ENCODE measurements around the gene KPNA6. TPM values are rescaled to one million over a fixed set of nuclear protein-coding genes. Genes with fewer than 3 reads are reported as not detected.
A peak's percentile ranks its signal among the peaks of the same experiment; 100 is the strongest.

Gene KPNA6
- total RNA-seq, 1 experiment from 2014 or later, result 79.9 TPM

DNA sequence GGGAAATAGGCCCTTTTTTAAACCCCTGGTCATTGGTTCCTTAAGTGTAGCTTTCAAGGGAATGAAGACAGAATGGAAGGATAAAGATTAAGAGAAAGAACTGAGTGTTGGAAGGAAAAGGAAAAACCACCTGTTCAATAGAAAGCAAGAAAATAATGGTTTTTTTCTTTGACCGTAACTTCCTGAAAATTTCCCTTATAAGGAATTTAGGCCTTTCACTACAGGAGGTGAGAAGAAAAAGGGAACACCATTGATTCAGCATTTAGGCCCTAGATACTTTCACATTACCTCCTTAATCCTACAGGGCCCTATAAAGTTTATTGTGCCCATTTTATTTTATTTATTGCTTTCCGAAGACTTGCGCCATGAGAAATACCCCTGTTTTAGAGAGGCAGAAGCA lies 18.9 kb downstream of the KPNA6 start:
- no TSS peak for BruUV-seq (replicated peaks)
- Histone ChIP-seq H2AFZ (ENCODE audit: low read depth, low read length, poor library complexity, severe bottlenecking) (no peak overlapping the region), H3K27ac (ENCODE audit: low read depth, low read length) (no peak overlapping the region), H3K9ac (ENCODE audit: low read length) (no peak overlapping the region), H3K36me3 (ENCODE audit: control insufficient read depth in 1 of 2, insufficient read depth in 2 of 2, low read length in 2 of 2) (no peaks in the 10 kb centered on the region), H4K20me1 (ENCODE audit: insufficient read depth) (no peaks in the 10 kb centered on the region), H3K27me3 (ENCODE audit: insufficient read depth, low read length) (no peaks in the 10 kb centered on the region), H3K4me3 (replicated peaks in 1 of 2; ENCODE audit: low read depth in 1 of 2, low read length in 2 of 2) (no peak overlapping the region), H3K9me3 (ENCODE audit: control insufficient read depth in 1 of 2, insufficient read depth in 1 of 2, low read depth in 1 of 2, low read length in 2 of 2) (no peaks in the 10 kb centered on the region), H3K4me2 (ENCODE audit: low read length) (0 out of 2 replicates have a peak overlapping the region, but pooled peaks have one; percentile 3), H3K4me1 (ENCODE audit: control insufficient read depth in 1 of 2, insufficient read depth in 2 of 2, low read length in 2 of 2) (peaks cover 8 to 55% of the 10 kb centered on the region in 2 experiments), H3K79me2 (ENCODE audit: insufficient read depth, low read length) (peaks cover 96% of the 10 kb centered on the region), H3K9me2 (ENCODE audit: insufficient read depth) (no peaks in the 10 kb centered on the region)
- TF ChIP-seq SIN3A (IDR thresholded peaks at IDR 0.05; ENCODE audit: low read depth) (no peak), ZFX (IDR thresholded peaks at IDR 0.05) (no peak), EZH2 (IDR thresholded peaks at IDR 0.05) (no peak), YY1 (IDR thresholded peaks at IDR 0.05; ENCODE audit: extremely low read depth, insufficient replicate concordance, low read depth, low read length) (no peak), ZNF274 (IDR thresholded peaks at IDR 0.05; ENCODE audit: low read depth, low read length) (no peak), ELF1 (IDR thresholded peaks at IDR 0.05; ENCODE audit: borderline replicate concordance, low read depth) (no peak), FOSL1 (IDR thresholded peaks at IDR 0.05; ENCODE audit: low read depth) (no peak), RAD21 (IDR thresholded peaks at IDR 0.05; ENCODE audit: low read depth) (no peak), ATF3 (IDR thresholded peaks at IDR 0.05) (no peak), SP1 (IDR thresholded peaks at IDR 0.05; ENCODE audit: low read depth) (no peak), CEBPB (IDR thresholded peaks at IDR 0.05; ENCODE audit: low read depth) (no peak)
- TF ChIP-seq, protein P1, sequence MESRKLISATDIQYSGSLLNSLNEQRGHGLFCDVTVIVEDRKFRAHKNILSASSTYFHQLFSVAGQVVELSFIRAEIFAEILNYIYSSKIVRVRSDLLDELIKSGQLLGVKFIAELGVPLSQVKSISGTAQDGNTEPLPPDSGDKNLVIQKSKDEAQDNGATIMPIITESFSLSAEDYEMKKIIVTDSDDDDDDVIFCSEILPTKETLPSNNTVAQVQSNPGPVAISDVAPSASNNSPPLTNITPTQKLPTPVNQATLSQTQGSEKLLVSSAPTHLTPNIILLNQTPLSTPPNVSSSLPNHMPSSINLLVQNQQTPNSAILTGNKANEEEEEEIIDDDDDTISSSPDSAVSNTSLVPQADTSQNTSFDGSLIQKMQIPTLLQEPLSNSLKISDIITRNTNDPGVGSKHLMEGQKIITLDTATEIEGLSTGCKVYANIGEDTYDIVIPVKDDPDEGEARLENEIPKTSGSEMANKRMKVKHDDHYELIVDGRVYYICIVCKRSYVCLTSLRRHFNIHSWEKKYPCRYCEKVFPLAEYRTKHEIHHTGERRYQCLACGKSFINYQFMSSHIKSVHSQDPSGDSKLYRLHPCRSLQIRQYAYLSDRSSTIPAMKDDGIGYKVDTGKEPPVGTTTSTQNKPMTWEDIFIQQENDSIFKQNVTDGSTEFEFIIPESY (IDR thresholded peaks at IDR 0.05; ENCODE audit: extremely low read depth, insufficient replicate concordance, low read length), result no peak
- TF ChIP-seq, protein P2, sequence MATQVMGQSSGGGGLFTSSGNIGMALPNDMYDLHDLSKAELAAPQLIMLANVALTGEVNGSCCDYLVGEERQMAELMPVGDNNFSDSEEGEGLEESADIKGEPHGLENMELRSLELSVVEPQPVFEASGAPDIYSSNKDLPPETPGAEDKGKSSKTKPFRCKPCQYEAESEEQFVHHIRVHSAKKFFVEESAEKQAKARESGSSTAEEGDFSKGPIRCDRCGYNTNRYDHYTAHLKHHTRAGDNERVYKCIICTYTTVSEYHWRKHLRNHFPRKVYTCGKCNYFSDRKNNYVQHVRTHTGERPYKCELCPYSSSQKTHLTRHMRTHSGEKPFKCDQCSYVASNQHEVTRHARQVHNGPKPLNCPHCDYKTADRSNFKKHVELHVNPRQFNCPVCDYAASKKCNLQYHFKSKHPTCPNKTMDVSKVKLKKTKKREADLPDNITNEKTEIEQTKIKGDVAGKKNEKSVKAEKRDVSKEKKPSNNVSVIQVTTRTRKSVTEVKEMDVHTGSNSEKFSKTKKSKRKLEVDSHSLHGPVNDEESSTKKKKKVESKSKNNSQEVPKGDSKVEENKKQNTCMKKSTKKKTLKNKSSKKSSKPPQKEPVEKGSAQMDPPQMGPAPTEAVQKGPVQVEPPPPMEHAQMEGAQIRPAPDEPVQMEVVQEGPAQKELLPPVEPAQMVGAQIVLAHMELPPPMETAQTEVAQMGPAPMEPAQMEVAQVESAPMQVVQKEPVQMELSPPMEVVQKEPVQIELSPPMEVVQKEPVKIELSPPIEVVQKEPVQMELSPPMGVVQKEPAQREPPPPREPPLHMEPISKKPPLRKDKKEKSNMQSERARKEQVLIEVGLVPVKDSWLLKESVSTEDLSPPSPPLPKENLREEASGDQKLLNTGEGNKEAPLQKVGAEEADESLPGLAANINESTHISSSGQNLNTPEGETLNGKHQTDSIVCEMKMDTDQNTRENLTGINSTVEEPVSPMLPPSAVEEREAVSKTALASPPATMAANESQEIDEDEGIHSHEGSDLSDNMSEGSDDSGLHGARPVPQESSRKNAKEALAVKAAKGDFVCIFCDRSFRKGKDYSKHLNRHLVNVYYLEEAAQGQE (IDR thresholded peaks at IDR 0.05; ENCODE audit: low read depth), result no peak
- ChIA-PET POLR2A (no interaction called here), CTCF (interaction anchor here (2.5 kb wide), 1 partner anchor 16 kb away, joined by 6 read pairs; no protein-coding TSS in a partner anchor), RAD21 (ENCODE audit: low non-redundant PET in 1 of 2, low total read pairs in 2 of 2, uncharacterized antibody in 2 of 2, unreplicated experiment in 2 of 2) (no interaction called here)
- no peak for DNase-seq (ENCODE audit: low read depth, low spot score)
- intact Hi-C loops (cut with micrococcal nuclease), result no loop called here
- ATAC-seq, result no peak
